ENCODE data around the gene SNAPC2. TPM values are rescaled to one million over a fixed set of nuclear protein-coding genes. Genes with fewer than 3 reads are reported as not detected.

SNAPC2 gene
- total and polyA plus RNA-seq, 2 of the 13 experiments (the other 11 are each of a cell fraction or from before 2014, with no cell fraction given) = 10.2 to 12.7 TPM

DNA sequence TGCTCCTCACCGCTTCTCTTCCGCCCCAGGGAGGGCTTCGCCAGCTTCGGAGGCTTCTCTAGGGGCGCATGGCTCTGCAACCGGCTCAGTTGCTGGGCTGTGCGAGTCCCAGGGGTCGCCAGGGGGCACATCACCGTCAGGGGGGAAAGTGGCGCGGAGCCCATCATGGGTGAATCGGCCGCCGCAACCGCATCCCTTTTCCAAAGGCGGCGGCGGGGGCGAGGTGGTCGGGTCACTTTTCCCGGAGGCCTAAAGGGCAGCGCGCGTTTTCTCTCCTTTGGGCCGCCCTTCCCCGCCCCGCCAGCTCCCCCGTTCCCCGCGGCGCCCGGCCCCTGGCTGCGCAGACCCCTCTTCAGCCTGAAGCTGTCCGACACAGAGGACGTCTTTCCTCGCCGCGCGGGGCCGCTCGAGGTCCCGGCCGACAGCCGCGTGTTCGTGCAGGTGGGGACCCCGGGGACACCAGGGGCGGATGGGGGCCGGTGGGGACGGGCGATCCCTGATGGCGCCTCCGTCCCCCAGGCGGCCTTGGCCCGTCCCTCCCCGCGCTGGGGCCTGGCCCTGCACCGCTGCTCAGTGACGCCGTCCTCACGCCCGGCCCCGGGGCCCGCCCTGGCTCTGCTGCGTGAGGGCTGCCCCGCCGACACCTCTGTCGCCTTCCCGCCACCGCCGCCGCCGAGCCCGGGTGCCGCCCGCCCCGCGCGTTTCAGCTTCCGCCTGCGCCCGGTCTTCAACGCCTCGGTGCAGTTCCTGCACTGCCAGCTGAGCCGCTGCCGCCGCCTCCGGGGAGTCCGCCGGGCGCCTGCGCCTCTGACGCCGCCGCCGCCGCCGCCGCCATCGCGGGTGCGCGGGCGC, 3.8 kb upstream of the SNAPC2 start (continued):
- TF ChIP-seq, protein P1, sequence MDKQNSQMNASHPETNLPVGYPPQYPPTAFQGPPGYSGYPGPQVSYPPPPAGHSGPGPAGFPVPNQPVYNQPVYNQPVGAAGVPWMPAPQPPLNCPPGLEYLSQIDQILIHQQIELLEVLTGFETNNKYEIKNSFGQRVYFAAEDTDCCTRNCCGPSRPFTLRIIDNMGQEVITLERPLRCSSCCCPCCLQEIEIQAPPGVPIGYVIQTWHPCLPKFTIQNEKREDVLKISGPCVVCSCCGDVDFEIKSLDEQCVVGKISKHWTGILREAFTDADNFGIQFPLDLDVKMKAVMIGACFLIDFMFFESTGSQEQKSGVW (CRISPR knock-in tag; IDR thresholded peaks at IDR 0.05; ENCODE audit: borderline replicate concordance) = no peak
- TF ChIP-seq FOSL2 (CRISPR knock-in tag; IDR thresholded peaks at IDR 0.05) (no peak), ZNF75D (CRISPR knock-in tag; IDR thresholded peaks at IDR 0.05; ENCODE audit: borderline replicate concordance) (no peak), ZNF142 (CRISPR knock-in tag; IDR thresholded peaks at IDR 0.05) (peak; percentile 36), ZNF780A (CRISPR knock-in tag; IDR thresholded peaks at IDR 0.05) (no peak), TBP (CRISPR knock-in tag; IDR thresholded peaks at IDR 0.05) (no peak), ZNF816 (CRISPR knock-in tag; IDR thresholded peaks at IDR 0.05; ENCODE audit: borderline replicate concordance) (no peak), ZNF441 (CRISPR knock-in tag; IDR thresholded peaks at IDR 0.05; ENCODE audit: borderline replicate concordance) (peak; percentile 73; the same call in 1 of the 2 replicates), ZNF800 (CRISPR knock-in tag; IDR thresholded peaks at IDR 0.05) (peak; percentile 69; the same call in 1 of the 2 replicates), AHR (CRISPR knock-in tag; IDR thresholded peaks at IDR 0.05) (no peak), KDM5B (CRISPR knock-in tag; IDR thresholded peaks at IDR 0.05; ENCODE audit: borderline replicate concordance) (peak; percentile 53), ARNT (IDR thresholded peaks at IDR 0.05) (no peak)
- TF ChIP-seq, protein P2, sequence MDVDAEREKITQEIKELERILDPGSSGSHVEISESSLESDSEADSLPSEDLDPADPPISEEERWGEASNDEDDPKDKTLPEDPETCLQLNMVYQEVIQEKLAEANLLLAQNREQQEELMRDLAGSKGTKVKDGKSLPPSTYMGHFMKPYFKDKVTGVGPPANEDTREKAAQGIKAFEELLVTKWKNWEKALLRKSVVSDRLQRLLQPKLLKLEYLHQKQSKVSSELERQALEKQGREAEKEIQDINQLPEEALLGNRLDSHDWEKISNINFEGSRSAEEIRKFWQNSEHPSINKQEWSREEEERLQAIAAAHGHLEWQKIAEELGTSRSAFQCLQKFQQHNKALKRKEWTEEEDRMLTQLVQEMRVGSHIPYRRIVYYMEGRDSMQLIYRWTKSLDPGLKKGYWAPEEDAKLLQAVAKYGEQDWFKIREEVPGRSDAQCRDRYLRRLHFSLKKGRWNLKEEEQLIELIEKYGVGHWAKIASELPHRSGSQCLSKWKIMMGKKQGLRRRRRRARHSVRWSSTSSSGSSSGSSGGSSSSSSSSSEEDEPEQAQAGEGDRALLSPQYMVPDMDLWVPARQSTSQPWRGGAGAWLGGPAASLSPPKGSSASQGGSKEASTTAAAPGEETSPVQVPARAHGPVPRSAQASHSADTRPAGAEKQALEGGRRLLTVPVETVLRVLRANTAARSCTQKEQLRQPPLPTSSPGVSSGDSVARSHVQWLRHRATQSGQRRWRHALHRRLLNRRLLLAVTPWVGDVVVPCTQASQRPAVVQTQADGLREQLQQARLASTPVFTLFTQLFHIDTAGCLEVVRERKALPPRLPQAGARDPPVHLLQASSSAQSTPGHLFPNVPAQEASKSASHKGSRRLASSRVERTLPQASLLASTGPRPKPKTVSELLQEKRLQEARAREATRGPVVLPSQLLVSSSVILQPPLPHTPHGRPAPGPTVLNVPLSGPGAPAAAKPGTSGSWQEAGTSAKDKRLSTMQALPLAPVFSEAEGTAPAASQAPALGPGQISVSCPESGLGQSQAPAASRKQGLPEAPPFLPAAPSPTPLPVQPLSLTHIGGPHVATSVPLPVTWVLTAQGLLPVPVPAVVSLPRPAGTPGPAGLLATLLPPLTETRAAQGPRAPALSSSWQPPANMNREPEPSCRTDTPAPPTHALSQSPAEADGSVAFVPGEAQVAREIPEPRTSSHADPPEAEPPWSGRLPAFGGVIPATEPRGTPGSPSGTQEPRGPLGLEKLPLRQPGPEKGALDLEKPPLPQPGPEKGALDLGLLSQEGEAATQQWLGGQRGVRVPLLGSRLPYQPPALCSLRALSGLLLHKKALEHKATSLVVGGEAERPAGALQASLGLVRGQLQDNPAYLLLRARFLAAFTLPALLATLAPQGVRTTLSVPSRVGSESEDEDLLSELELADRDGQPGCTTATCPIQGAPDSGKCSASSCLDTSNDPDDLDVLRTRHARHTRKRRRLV (CRISPR knock-in tag; IDR thresholded peaks at IDR 0.05) = no peak
- TF ChIP-seq, protein P3, sequence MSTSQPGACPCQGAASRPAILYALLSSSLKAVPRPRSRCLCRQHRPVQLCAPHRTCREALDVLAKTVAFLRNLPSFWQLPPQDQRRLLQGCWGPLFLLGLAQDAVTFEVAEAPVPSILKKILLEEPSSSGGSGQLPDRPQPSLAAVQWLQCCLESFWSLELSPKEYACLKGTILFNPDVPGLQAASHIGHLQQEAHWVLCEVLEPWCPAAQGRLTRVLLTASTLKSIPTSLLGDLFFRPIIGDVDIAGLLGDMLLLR (CRISPR knock-in tag; IDR thresholded peaks at IDR 0.05) = no peak
